ENCODE data around the gene TRMT112. TPM values are rescaled to one million over a fixed set of nuclear protein-coding genes. Genes with fewer than 3 reads are reported as not detected.

The TRMT112 gene
- polyA plus RNA-seq (2012; ENCODE audit: missing spikeins): 253 TPM

GRCh38 chr11:64317325-64317960 is at the start of gene TRMT112:
Gene TRMT112 (minus strand): TSS chr11:64317559. CDS start chr11:64317526, 33 bp downstream.
- DNase-seq (ENCODE audit: insufficient read length) (peak; percentile 90), FAIRE-seq (no peak)
- TF ChIP-seq POLR2A (IDR thresholded peaks at IDR 0.05; ENCODE audit: low read depth, low read length) (peak; percentile 89), TAF1 (IDR thresholded peaks at IDR 0.05; ENCODE audit: borderline replicate concordance, low read depth, low read length) (peak; percentile 74), POLR2AphosphoS5 (IDR thresholded peaks at IDR 0.05; ENCODE audit: low read depth, low read length) (peak; percentile 93)

GRCh38 chr11:64366751-64367150 is 49.4 kb upstream of the TRMT112 start:
- TF ChIP-seq TAF1 (IDR thresholded peaks at IDR 0.05; ENCODE audit: borderline replicate concordance, low read depth, low read length): no peak
- TF ChIP-seq POLR2A (IDR thresholded peaks at IDR 0.05; ENCODE audit: low read depth, low read length): no peak
- TF ChIP-seq POLR2AphosphoS5 (IDR thresholded peaks at IDR 0.05; ENCODE audit: low read depth, low read length): no peak
- DNase-seq (ENCODE audit: insufficient read length): no peak
- no peak for FAIRE-seq

- FAIRE-seq (no peak), DNase-seq (ENCODE audit: insufficient read length) (no peak)
- TF ChIP-seq TAF1 (IDR thresholded peaks at IDR 0.05; ENCODE audit: borderline replicate concordance, low read depth, low read length) (no peak), POLR2AphosphoS5 (IDR thresholded peaks at IDR 0.05; ENCODE audit: low read depth, low read length) (no peak), POLR2A (IDR thresholded peaks at IDR 0.05; ENCODE audit: low read depth, low read length) (no peak)
Observed at GRCh38 chr11:64364911-64365310, 47.6 kb upstream of the TRMT112 start.

- FAIRE-seq (no peak), DNase-seq (ENCODE audit: insufficient read length) (no peak)
- TF ChIP-seq TAF1 (IDR thresholded peaks at IDR 0.05; ENCODE audit: borderline replicate concordance, low read depth, low read length): no peak
- no peak for TF ChIP-seq POLR2A (IDR thresholded peaks at IDR 0.05; ENCODE audit: low read depth, low read length)
- no peak for TF ChIP-seq POLR2AphosphoS5 (IDR thresholded peaks at IDR 0.05; ENCODE audit: low read depth, low read length)
Observed at GRCh38 chr11:64364435-64364834, 47.1 kb upstream of the TRMT112 start.

- DNase-seq (ENCODE audit: insufficient read length) (no peak), FAIRE-seq (no peak)
- no peak for TF ChIP-seq POLR2AphosphoS5 (IDR thresholded peaks at IDR 0.05; ENCODE audit: low read depth, low read length)
- no peak for TF ChIP-seq TAF1 (IDR thresholded peaks at IDR 0.05; ENCODE audit: borderline replicate concordance, low read depth, low read length)
- no peak for TF ChIP-seq POLR2A (IDR thresholded peaks at IDR 0.05; ENCODE audit: low read depth, low read length)
Observed at GRCh38 chr11:64362339-64362738, 45.0 kb upstream of the TRMT112 start.

- FAIRE-seq (no peak), DNase-seq (ENCODE audit: insufficient read length) (no peak)
- TF ChIP-seq POLR2AphosphoS5 (IDR thresholded peaks at IDR 0.05; ENCODE audit: low read depth, low read length) (no peak), POLR2A (IDR thresholded peaks at IDR 0.05; ENCODE audit: low read depth, low read length) (no peak), TAF1 (IDR thresholded peaks at IDR 0.05; ENCODE audit: borderline replicate concordance, low read depth, low read length) (no peak)
Observed at GRCh38 chr11:64361659-64362058, 44.3 kb upstream of the TRMT112 start.

- DNase-seq (ENCODE audit: insufficient read length) (peak; percentile 29), FAIRE-seq (no peak)
- TF ChIP-seq TAF1 (IDR thresholded peaks at IDR 0.05; ENCODE audit: borderline replicate concordance, low read depth, low read length) (no peak), POLR2A (IDR thresholded peaks at IDR 0.05; ENCODE audit: low read depth, low read length) (no peak), POLR2AphosphoS5 (IDR thresholded peaks at IDR 0.05; ENCODE audit: low read depth, low read length) (no peak)
Observed at GRCh38 chr11:64360448-64360921, 43.1 kb upstream of the TRMT112 start.

GRCh38 chr11:64359712-64360445 is 42.5 kb upstream of the TRMT112 start:
- FAIRE-seq: peak; percentile 14
- DNase-seq (ENCODE audit: insufficient read length): peak; percentile 58
- TF ChIP-seq TAF1 (IDR thresholded peaks at IDR 0.05; ENCODE audit: borderline replicate concordance, low read depth, low read length): no peak

GRCh38 chr11:64358907-64359711 is 41.8 kb upstream of the TRMT112 start, which contains the start of gene RPS6KA4:
Gene RPS6KA4 (plus strand): TSS chr11:64359162. CDS start chr11:64359236, 74 bp downstream.
- FAIRE-seq: peak; percentile 95
- peak; percentile 94 for DNase-seq (ENCODE audit: insufficient read length)
- TF ChIP-seq POLR2AphosphoS5 (IDR thresholded peaks at IDR 0.05; ENCODE audit: low read depth, low read length) (peak; percentile 39; the same call in 1 of the 2 replicates), POLR2A (IDR thresholded peaks at IDR 0.05; ENCODE audit: low read depth, low read length) (peak; percentile 70; the same call in 1 of the 2 replicates), TAF1 (IDR thresholded peaks at IDR 0.05; ENCODE audit: borderline replicate concordance, low read depth, low read length) (no peak)

GRCh38 chr11:64358536-64358906 is 41.2 kb upstream of the TRMT112 start:
- DNase-seq (ENCODE audit: insufficient read length) (peak; percentile 43), FAIRE-seq (no peak)
- TF ChIP-seq POLR2A (IDR thresholded peaks at IDR 0.05; ENCODE audit: low read depth, low read length) (no peak), POLR2AphosphoS5 (IDR thresholded peaks at IDR 0.05; ENCODE audit: low read depth, low read length) (no peak), TAF1 (IDR thresholded peaks at IDR 0.05; ENCODE audit: borderline replicate concordance, low read depth, low read length) (no peak)

GRCh38 chr11:64357904-64358535 is 40.7 kb upstream of the TRMT112 start:
- TF ChIP-seq TAF1 (IDR thresholded peaks at IDR 0.05; ENCODE audit: borderline replicate concordance, low read depth, low read length) (no peak), POLR2AphosphoS5 (IDR thresholded peaks at IDR 0.05; ENCODE audit: low read depth, low read length) (no peak), POLR2A (IDR thresholded peaks at IDR 0.05; ENCODE audit: low read depth, low read length) (no peak)
- peak; percentile 27 for DNase-seq (ENCODE audit: insufficient read length)
- no peak for FAIRE-seq
